Activated T-helper 2 cell treated with anti-CD3 and anti-CD28 coated beads, Interferon-gamma antibody, Interleukin-2, Interleukin-4, amounts not matched to agents 10 μg/mL and 5 μg/mL and 100 μg/mL, durations not matched to agents 14 hours and 24 hours and 36 hours (primary cell): ENCODE data around the gene ZG16B. TPM values are rescaled to one million over a fixed set of nuclear protein-coding genes. Genes with fewer than 3 reads are reported as not detected.

Experiments used
- total RNA-seq: library from RNA; stranded (reverse); gene quantifications from 2 replicates; pipeline ENCODE4 v1.2.3, GENCODE V29; 2022

ZG16B gene
- total RNA-seq, 1 donor from 2014 or later, result 7.7 TPM

Other genes starting within 250 kb of the ZG16B start
- gene KCTD5, start 147.8 kb upstream of the ZG16B start, total RNA-seq, result 65.5 and 68.5 TPM in 2 replicates
- gene PRSS27, start 110.1 kb upstream of the ZG16B start, total RNA-seq, result 1.8 and 2.1 TPM in 2 replicates
- gene SRRM2, start 77.7 kb upstream of the ZG16B start, total RNA-seq, result 694 and 701 TPM in 2 replicates
- gene ELOB, start 53.0 kb upstream of the ZG16B start, total RNA-seq, result 242 and 252 TPM in 2 replicates
- not detected in 2 replicates for gene PRSS33, start 42.7 kb upstream of the ZG16B start, total RNA-seq
- not detected in 2 replicates for gene PRSS41, start 31.8 kb upstream of the ZG16B start, total RNA-seq
- 11.4 and 11.5 TPM in 2 replicates for gene PRSS21, start 13.1 kb upstream of the ZG16B start, total RNA-seq
- not detected in 2 replicates for gene PRSS22, start 27.9 kb downstream of the ZG16B start, total RNA-seq
- gene FLYWCH2, start 52.9 kb downstream of the ZG16B start, total RNA-seq, result 21.0 and 23.6 TPM in 2 replicates
- 65.4 and 67.4 TPM in 2 replicates for gene FLYWCH1, start 81.6 kb downstream of the ZG16B start, total RNA-seq
- 0.09 TPM in 1 of 2 replicates, not detected in the other for gene KREMEN2, start 134.0 kb downstream of the ZG16B start, total RNA-seq
- gene PAQR4, start 139.0 kb downstream of the ZG16B start, total RNA-seq, result 46.9 and 49.9 TPM in 2 replicates
- 102 and 106 TPM in 2 replicates for gene PKMYT1, start 150.1 kb downstream of the ZG16B start, total RNA-seq
- 0.11 and 0.14 TPM in 2 replicates for gene CLDN9, start 182.6 kb downstream of the ZG16B start, total RNA-seq
- not detected in 2 replicates for gene CLDN6, start 187.9 kb downstream of the ZG16B start, total RNA-seq
- gene TNFRSF12A, start 190.1 kb downstream of the ZG16B start, total RNA-seq, result 9.6 and 11.6 TPM in 2 replicates
- 29.9 and 30.3 TPM in 2 replicates for gene HCFC1R1, start 193.6 kb downstream of the ZG16B start, total RNA-seq
- 59.0 and 59.1 TPM in 2 replicates for gene THOC6, start 193.7 kb downstream of the ZG16B start, total RNA-seq
- gene BICDL2, start 206.6 kb downstream of the ZG16B start, total RNA-seq, result 0.71 and 0.84 TPM in 2 replicates
- gene MMP25, start 216.3 kb downstream of the ZG16B start, total RNA-seq, result 7.7 TPM in 2 replicates
- gene IL32, start 235.3 kb downstream of the ZG16B start, total RNA-seq, result 773 and 798 TPM in 2 replicates